WTC11 (cell line): ENCODE results near the gene PPP1R9A. TPM values are rescaled to one million over a fixed set of nuclear protein-coding genes. Genes with fewer than 3 reads are reported as not detected.

ENCODE experiments used
- ATAC-seq: fragments of 200-7000 bp; cut with Tn5 transposase; 2 replicates; pipeline ENCODE4 v1.10.0; 2021; ENCODE audit warnings: mild to moderate bottlenecking, moderate library complexity
- CTCF ChIA-PET: fragments of 300-600 bp; sonication (Branson Sonifier 250); formaldehyde crosslinking; loops from one replicate; lab custom pipeline; 2021; ENCODE audit warnings: antibody characterized with exemption; lab: Charles Lee
- POLR2A ChIA-PET: fragments of 350-600 bp; sonication (Branson Sonifier 250); formaldehyde crosslinking; loops from one replicate; lab custom pipeline; 2021; ENCODE audit warnings: antibody characterized with exemption; lab: Charles Lee
- DNase-seq: peaks from one replicate; pipeline ENCODE4 v3.0.0; 2021; ENCODE audit warnings: low spot score
- H3K27ac Mint-ChIP-seq: 2 replicates; pipeline ENCODE4 v1.8.0; 2021; ENCODE audit warnings: mixed read lengths
- H3K27me3 Mint-ChIP-seq: 2 replicates; pipeline ENCODE4 v1.8.0; 2021; ENCODE audit warnings: low read depth, mild to moderate bottlenecking, moderate library complexity, mixed read lengths
- H3K36me3 Mint-ChIP-seq: 2 replicates; pipeline ENCODE4 v1.8.0; 2021; ENCODE audit warnings: mixed read lengths
- H3K4me1 Mint-ChIP-seq: 2 replicates; pipeline ENCODE4 v1.8.0; 2022; ENCODE audit warnings: mixed read lengths
- H3K4me3 Mint-ChIP-seq: 2 replicates; pipeline ENCODE4 v1.8.0; 2021; ENCODE audit warnings: mild to moderate bottlenecking, moderate library complexity, mixed read lengths
- H3K9me3 Mint-ChIP-seq: 2 replicates; pipeline ENCODE4 v1.8.0; 2021; ENCODE audit warnings: mixed read lengths
- ARID4B ChIP-seq: sonication (generic); formaldehyde crosslinking; IDR thresholded peaks from 2 replicates; pipeline ENCODE4 v1.8.0; 2023; ENCODE audit warnings: missing genetic modification reagents, mild to moderate bottlenecking, borderline replicate concordance
- ATF1 ChIP-seq: sonication (generic); formaldehyde crosslinking; IDR thresholded peaks from 2 replicates; pipeline ENCODE4 v1.8.1; 2023; ENCODE audit warnings: mild to moderate bottlenecking, moderate library complexity, missing genetic modification reagents
- CREM ChIP-seq: sonication (generic); formaldehyde crosslinking; IDR thresholded peaks from 2 replicates; pipeline ENCODE4 v1.8.1; 2022; ENCODE audit warnings: mild to moderate bottlenecking, missing genetic modification reagents, moderate library complexity
- E2F4 ChIP-seq: sonication (generic); formaldehyde crosslinking; IDR thresholded peaks from 2 replicates; pipeline ENCODE4 v1.8.1; 2022; ENCODE audit warnings: low read depth, mild to moderate bottlenecking, moderate library complexity, missing genetic modification reagents, borderline replicate concordance
- FOXP1 ChIP-seq: sonication (generic); formaldehyde crosslinking; IDR thresholded peaks from 2 replicates; pipeline ENCODE4 v1.8.0; 2022; ENCODE audit warnings: missing genetic modification reagents, mild to moderate bottlenecking, moderate library complexity, borderline replicate concordance
- GABPB1 ChIP-seq: sonication (generic); formaldehyde crosslinking; IDR thresholded peaks from 2 replicates; pipeline ENCODE4 v1.8.1; 2023; ENCODE audit warnings: mild to moderate bottlenecking, missing genetic modification reagents
- GTF2I ChIP-seq: fragments of 250-450 bp; sonication (Bioruptor Pico); conservative IDR thresholded peaks from 2 replicates; pipeline ENCODE4 v1.4.0; 2021; ENCODE audit warnings: mild to moderate bottlenecking
- HMGA2 ChIP-seq: fragments of 250-450 bp; sonication (Bioruptor Pico); IDR thresholded peaks from 2 replicates; pipeline ENCODE4 v1.4.0; 2021; ENCODE audit warnings: mild to moderate bottlenecking, moderate library complexity
- IRF1 ChIP-seq: sonication (generic); formaldehyde crosslinking; IDR thresholded peaks from 2 replicates; pipeline ENCODE4 v1.8.0; 2023; ENCODE audit warnings: missing genetic modification reagents
- NFE2L1 ChIP-seq: sonication (generic); formaldehyde crosslinking; IDR thresholded peaks from 2 replicates; pipeline ENCODE4 v1.8.1; 2023; ENCODE audit warnings: missing genetic modification reagents
- RELA ChIP-seq: sonication (generic); formaldehyde crosslinking; IDR thresholded peaks from 2 replicates; pipeline ENCODE4 v1.8.1; 2022; ENCODE audit warnings: missing genetic modification reagents, mild to moderate bottlenecking, borderline replicate concordance
- SOX15 ChIP-seq: fragments of 250-450 bp; sonication (Bioruptor Pico); IDR thresholded peaks from 2 replicates; pipeline ENCODE4 v1.9.0; 2021; ENCODE audit warnings: mild to moderate bottlenecking
- TCF7 ChIP-seq: sonication (generic); formaldehyde crosslinking; IDR thresholded peaks from 2 replicates; pipeline ENCODE4 v1.8.0; 2022; ENCODE audit warnings: mild to moderate bottlenecking, low read depth, missing genetic modification reagents, moderate library complexity
- ZNF512 ChIP-seq: sonication (generic); formaldehyde crosslinking; IDR thresholded peaks from 2 replicates; pipeline ENCODE4 v1.8.1; 2022; ENCODE audit warnings: missing genetic modification reagents, borderline replicate concordance
- total RNA-seq: library from RNA; stranded (reverse); gene quantifications from 3 replicates; pipeline ENCODE4 v1.2.3, GENCODE V29; 2021

Gene PPP1R9A
- total RNA-seq, 1 experiment from 2014 or later: 16.8 TPM

- TF ChIP-seq ZNF512 (no peak), FOXP1 (CRISPR knock-in tag) (no peak), CREM (CRISPR knock-in tag) (no peak), E2F4 (CRISPR knock-in tag) (no peak), GABPB1 (no peak), IRF1 (CRISPR knock-in tag) (no peak)
These were observed 294.3 kb downstream of the PPP1R9A start (continued) for GRCh38 chr7:95201727-95202126.

DNA sequence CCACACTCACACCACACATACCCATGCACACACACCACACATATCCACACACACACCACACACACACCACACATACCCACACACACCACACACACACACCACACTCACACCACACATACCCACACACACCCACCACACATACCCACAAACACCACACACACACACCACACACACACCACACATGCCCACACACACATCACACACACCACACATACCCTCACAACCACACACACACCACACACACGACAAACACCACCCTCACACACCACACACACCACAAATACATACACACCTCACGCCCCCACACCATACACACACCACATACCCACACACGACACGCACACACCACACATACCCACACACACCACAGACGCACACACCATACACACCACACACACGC is 297.2 kb downstream of the PPP1R9A start:
- H3K4me1 Mint-ChIP-seq: no peaks in the 10 kb centered on the region
- DNase-seq (no peak), ATAC-seq (no peak)
- H3K27ac Mint-ChIP-seq: no peak overlapping the region
- TF ChIP-seq TCF7 (CRISPR knock-in tag) (no peak), SOX15 (CRISPR knock-in tag) (no peak), RELA (no peak), NFE2L1 (CRISPR knock-in tag) (0 out of 2 replicates have a peak, but pooled peaks have one; percentile 43)
- H3K27me3 Mint-ChIP-seq: no peaks in the 10 kb centered on the region
- H3K9me3 Mint-ChIP-seq: no peaks in the 10 kb centered on the region
- CTCF ChIA-PET: no interaction called here
- POLR2A ChIA-PET: no interaction called here
- H3K36me3 Mint-ChIP-seq: no peaks in the 10 kb centered on the region
- no peak overlapping the region for H3K4me3 Mint-ChIP-seq

DNA sequence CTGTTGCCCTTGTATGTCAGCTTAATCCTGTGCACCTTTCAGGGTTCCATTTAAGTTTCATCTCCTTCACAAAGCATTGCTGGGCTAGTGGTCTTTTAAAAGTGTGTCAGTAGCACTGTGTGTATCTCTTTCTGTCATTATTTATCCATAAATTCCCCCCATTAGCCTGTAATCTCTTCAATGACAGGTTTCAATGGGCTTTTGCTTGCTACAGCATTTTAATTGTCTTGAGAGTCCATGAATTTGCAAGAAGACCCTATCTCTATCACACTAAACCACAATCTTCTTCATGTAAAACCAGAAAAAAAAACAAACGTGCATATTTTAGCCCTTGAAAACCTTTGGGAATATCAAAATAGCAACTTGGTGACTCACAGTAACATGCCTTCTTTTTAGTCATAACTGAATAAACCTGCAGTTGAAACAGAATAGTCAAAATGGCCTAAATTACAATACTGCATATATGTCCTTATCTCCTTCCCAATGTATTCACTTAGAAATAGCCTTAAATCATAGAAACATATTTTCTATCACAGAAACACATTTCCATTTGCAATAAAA is 298.4 kb downstream of the PPP1R9A start:
- ChIA-PET CTCF (no interaction called here), POLR2A (no interaction called here)
- H3K4me1 Mint-ChIP-seq: no peaks in the 10 kb centered on the region
- no peak for DNase-seq
- no peak overlapping the region for H3K4me3 Mint-ChIP-seq
- no peaks in the 10 kb centered on the region for H3K9me3 Mint-ChIP-seq
- no peaks in the 10 kb centered on the region for H3K27me3 Mint-ChIP-seq
- H3K27ac Mint-ChIP-seq: no peak overlapping the region
- TF ChIP-seq ZNF512 (no peak), ATF1 (CRISPR knock-in tag) (no peak), GTF2I (CRISPR knock-in tag) (no peak), HMGA2 (no peak), ARID4B (CRISPR knock-in tag) (no peak)
- no peaks in the 10 kb centered on the region for H3K36me3 Mint-ChIP-seq
- ATAC-seq: no peak
